ENCODE measurements around the gene TMC7. TPM values are rescaled to one million over a fixed set of nuclear protein-coding genes. Genes with fewer than 3 reads are reported as not detected.

Gene TMC7
- total and polyA plus RNA-seq, 2 experiments from 2014 or later = 5.7 to 6.5 TPM

Small RNA genes lying within 50 kb of the gene (small RNA-seq; reads per million reads assigned to genes)
- not detected for gene RNU6-1340P

Other genes with a start within 250 kb of the TMC7 start
- 2,370 and 2,788 TPM in 2 replicates for gene RPS15A, start 193.6 kb upstream of the TMC7 start, total RNA-seq
- 554 and 588 TPM in 2 replicates for gene RPS15A, start 193.6 kb upstream of the TMC7 start, polyA plus RNA-seq
- gene ARL6IP1, start 182.4 kb upstream of the TMC7 start, total RNA-seq = 239 and 348 TPM in 2 replicates
- gene ARL6IP1, start 182.4 kb upstream of the TMC7 start, polyA plus RNA-seq = 138 and 179 TPM in 2 replicates
- 57.0 and 59.8 TPM in 2 replicates for gene SMG1, start 57.5 kb upstream of the TMC7 start, total RNA-seq
- gene SMG1, start 57.5 kb upstream of the TMC7 start, polyA plus RNA-seq = 9.9 and 13.9 TPM in 2 replicates
- gene COQ7, start 83.7 kb downstream of the TMC7 start, total RNA-seq = 18.9 and 19.4 TPM in 2 replicates
- gene COQ7, start 83.7 kb downstream of the TMC7 start, polyA plus RNA-seq = 17.5 and 20.9 TPM in 2 replicates
- 16.3 and 20.1 TPM in 2 replicates for gene ITPRIPL2, start 130.0 kb downstream of the TMC7 start, total RNA-seq
- 8.6 and 10.3 TPM in 2 replicates for gene ITPRIPL2, start 130.0 kb downstream of the TMC7 start, polyA plus RNA-seq
- gene SYT17, start 184.3 kb downstream of the TMC7 start, total RNA-seq = 4.3 and 6.7 TPM in 2 replicates
- gene SYT17, start 184.3 kb downstream of the TMC7 start, polyA plus RNA-seq = 6.9 and 7.3 TPM in 2 replicates

All from hepatocyte (in vitro differentiated cells).